Putamen (tissue), 1 donor: ENCODE data around the gene SET.
A peak's percentile ranks its signal among the peaks of the same experiment; 100 is the strongest.

Experiments
- DNase-seq: peaks from one replicate; pipeline ENCODE4 v3.0.0-alpha.2; 2016; ENCODE audit warnings: low spot score

The SET gene

DNA sequence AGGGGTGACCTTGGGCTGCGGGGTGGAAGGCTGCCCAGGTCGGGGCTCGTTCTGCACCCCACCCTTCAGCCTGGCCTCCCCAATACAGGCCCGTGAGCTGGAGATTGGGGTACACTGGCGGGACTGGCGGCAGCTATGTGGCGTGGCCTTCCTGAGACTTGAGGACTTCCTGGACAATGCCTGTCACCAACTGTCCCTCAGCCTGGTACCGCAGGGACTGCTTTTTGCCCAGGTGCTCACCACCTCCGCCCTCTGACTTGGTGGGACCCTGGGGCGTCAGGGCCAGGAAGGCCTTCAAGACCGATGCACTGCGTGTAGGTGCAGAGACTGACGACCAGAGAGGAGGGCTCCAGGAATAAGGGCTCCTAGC, 24.4 kb downstream of the SET start:
- no peak for DNase-seq

GRCh38 chr9:128713941-128714573, 25.0 kb downstream of the SET start:
- no peak for DNase-seq

DNA sequence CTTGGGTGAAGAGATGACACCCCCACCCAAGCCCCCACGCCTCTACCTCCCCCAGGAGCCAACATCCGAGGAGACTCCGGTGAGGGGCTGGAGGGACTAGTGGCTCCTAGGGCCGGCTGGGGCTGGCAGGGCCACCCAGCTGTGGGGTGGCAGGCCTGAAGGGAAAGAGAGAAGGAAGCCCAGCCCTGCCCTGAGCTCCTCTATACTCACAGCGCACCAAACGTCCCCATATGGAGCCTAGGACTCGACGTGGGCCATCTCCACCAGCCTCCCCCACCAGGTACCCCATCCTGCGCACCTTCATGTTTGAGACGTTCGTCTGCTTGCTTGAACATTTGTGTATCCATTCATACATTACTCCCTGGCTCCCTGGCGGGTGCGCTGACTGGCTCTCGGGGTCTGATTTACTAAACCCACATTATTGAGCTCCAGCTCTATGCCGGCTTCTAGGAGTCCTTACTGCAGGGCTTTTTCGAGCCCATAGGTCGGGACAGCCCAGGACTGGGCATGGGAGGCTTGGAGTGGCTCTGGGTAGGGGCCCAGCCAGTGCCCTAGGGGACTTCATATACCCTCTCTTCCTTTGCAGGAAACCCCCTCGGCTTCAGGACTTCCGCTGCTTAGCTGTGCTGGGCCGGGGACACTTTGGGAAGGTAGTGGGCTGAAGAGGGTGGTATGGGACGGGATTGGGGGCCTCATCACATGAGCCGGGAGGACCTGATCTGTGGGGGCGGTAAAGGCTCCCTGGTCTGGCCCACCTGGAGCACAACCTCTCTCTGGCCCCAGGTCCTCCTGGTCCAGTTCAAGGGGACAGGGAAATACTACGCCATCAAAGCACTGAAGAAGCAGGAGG, 25.8 kb downstream of the SET start:
- no peak for DNase-seq

GRCh38 chr9:128715436-128715750, 26.4 kb downstream of the SET start:
- DNase-seq: no peak

DNA sequence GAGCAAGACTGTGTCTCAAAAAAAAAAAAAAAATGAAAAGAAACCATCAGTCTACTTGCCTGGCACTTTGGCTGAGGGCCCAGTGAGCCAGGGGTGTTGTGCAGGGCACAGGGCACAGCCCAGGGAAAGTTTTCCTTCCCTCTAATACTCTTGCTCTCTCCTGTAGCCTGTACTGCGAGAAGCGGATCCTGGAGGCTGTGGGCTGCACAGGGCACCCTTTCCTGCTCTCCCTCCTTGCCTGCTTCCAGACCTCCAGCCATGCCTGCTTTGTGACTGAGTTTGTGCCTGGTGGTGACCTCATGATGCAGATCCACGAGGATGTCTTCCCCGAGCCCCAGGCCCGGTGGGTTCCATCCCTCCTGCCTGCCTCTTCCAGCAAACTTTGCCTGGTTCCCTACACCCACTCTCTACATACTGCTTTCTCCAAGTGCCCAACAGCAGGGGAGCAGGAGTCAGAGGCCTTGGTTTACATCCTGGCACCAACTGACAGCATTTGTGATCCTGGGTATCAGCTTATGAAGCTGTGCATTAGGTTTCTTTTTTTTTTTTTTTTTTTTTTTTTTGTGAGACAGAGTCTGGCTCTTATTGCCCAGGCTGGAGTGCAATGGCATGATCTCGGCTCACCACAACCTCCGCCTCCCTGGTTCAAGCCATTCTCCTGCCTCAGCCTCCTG, 27.7 kb downstream of the SET start:
- no peak for DNase-seq

DNA sequence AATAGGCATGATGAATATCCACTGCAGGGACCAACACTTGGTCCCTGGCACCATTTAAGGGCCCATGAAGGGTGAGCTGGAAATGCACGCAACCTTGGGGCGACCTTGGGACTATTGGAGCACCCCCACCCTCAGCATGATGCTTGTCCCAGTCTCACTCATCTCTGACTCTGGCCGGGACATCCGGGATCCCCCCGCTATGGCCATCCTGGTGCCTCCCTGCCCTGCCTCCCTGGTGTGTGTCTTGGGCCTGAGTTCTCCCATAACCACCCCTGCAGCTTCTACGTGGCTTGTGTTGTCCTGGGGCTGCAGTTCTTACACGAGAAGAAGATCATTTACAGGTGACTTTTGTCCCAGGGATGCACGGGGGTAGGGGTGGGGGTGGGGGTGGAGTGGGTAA, 29.0 kb downstream of the SET start:
- no peak for DNase-seq

DNA sequence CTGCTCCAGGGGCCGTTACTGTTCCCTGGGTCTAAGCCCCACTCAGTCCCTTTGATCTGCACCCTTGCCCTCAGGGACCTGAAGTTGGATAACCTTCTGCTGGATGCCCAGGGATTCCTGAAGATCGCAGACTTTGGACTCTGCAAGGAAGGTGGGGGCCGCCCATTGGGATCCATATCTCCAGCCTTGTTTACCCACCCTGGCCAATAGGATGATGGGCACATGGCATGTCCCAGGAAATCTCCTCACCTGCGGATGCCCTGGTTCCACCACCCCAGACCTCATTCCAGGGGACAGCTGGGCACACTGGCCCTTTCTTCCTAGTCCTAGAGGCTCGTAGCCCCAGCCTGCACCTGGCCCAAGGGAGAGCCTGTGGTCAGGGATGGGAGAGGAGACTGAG, 29.5 kb downstream of the SET start:
- DNase-seq: no peak

GRCh38 chr9:128719919-128720605, 31.0 kb downstream of the SET start:
- DNase-seq: no peak

DNA sequence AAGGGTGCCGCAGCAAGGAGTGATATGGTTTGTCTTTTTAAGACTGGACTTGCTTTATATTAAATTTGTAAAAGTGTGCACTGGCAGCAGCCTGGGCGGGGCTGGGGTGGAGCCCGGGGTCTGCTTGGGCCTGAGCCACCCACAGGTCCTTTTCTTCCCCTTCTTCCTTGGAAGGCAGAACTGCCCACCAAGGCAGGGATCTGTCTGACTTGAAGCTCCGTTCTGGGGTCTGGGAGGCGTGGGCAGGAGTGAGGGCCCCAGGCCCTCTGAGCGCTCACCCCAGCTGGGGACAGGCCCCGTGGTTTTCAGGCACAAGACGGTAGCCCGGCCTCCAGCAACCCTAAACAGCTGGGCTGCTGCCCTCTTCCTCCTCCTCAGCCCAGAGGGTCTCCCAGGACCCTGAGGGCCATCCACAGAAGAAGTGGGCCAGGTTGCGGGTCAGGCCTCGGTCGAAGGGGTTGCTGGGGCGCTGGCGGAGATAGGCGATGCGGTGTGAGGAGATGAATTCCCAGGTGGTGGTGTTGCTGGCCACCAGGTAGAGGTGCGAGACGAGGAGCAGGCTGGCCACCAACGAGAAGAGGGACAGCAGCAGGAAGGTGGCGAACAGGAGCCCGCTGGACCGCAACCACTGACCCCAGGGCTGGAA, 31.9 kb downstream of the SET start:
- DNase-seq: no peak

GRCh38 chr9:128721487-128722010, 32.5 kb downstream of the SET start:
- DNase-seq: no peak

DNA sequence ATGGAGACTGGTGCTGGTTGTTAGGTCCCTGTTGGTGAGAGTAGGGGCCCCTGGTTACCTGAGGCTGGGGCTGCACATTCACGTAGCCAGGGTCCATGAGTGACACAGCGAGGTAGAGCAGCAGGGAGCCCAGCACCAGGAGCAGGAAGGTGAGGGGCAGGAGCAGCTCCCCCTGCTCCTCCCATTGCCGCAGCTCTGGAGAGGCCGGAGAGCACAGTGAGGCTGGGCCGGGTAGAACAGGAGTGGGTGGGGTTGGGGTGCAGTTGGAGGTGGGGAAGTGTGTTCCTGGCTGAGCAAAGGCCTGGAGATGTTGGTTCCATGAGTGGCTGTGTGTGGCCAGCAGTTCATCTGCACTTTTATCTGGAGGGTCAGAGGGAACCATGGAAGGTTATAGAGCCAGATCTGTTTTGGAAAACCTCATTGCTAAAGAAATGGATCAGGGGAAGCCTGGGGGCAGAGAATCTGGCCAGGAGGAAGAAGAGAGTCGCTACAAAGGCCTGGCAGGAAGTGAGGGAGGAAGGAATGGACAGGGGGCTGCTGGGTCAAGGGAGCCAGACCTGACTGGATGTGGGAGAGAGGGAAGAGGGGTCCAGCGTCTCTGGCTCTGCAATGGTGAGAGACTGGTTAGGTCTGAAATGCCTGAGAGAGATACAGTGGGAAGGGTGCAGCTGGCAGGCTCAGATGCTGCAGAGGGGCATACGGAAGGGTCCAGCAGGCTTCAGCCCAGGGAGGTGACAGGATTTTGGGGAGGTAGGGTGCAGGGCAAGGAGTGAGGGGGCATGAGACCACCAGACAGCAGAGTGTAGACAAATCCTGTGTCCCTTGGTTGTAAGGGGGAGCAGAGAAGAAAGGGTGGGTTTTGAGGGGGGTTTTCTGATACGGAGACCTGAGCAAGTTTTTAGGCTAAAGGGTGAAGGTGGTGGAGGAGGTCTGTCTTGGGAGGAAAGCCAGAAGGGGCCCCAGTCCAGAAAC, 33.6 kb downstream of the SET start:
- DNase-seq: no peak

GRCh38 chr9:128723352-128723865, 34.4 kb downstream of the SET start:
- DNase-seq: no peak

GRCh38 chr9:128723866-128724743, 35.1 kb downstream of the SET start, which contains the start of gene ZDHHC12:
ZDHHC12 (minus strand) TSS chr9:128724127; CDS start chr9:128724093, 34 bp downstream.
- peak; percentile 91 for DNase-seq

DNA sequence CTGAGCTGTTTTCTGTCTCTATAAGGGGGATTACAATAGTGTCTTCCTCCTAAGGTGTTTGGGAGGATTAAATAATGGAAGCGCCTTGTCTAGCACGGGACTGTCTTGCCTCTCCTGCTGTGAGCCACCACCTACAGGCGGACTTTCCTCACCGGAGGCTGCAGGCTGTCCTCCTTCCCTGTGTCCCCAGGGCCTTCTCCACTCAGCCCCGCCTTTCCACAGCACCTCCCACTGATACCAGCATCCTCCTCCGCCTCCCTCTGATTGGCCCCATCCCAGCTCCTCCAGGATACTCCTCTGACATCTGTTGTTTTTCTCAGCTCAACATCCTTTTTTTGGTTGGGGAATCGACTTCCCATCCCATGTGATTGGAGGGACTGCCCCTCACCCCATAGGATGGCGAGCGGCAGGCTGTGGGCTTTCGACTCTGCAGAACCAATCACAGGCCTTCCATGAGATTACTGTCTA, 35.8 kb downstream of the SET start:
- peak; percentile 86 for DNase-seq

GRCh38 chr9:128727640-128728248, 38.7 kb downstream of the SET start:
- DNase-seq: no peak

DNA sequence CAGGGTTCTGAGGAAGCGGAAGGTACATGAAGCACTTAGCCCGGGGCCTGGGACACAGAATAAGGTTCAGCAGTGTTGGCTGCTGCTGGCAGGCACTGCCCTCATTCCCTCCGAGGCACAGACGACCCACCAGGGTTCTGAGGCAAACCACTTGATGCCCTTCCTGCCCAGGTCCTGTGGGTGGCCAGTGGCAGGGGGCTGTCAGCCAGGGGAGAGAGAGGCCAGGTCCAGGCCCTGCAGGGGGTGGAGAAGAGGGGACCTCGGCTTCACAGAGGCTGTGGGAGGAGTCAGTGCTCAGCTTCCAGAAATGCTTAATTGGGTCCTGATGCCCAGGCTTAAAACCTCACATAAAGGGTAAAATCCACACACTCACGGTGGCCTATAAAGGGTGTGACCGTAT, 39.3 kb downstream of the SET start:
- DNase-seq: no peak

GRCh38 chr9:128729302-128729701, 40.3 kb downstream of the SET start:
- DNase-seq: no peak

GRCh38 chr9:128729766-128730517, 40.9 kb downstream of the SET start:
- no peak for DNase-seq
